ENCODE results near the gene ERVFRD-1.
"Not testable (repeated sequence)": the region's sequence is repeated elsewhere in the genome, so short reads cannot be mapped to it uniquely, and the experiment has no call there.

The ERVFRD-1 gene

DNA sequence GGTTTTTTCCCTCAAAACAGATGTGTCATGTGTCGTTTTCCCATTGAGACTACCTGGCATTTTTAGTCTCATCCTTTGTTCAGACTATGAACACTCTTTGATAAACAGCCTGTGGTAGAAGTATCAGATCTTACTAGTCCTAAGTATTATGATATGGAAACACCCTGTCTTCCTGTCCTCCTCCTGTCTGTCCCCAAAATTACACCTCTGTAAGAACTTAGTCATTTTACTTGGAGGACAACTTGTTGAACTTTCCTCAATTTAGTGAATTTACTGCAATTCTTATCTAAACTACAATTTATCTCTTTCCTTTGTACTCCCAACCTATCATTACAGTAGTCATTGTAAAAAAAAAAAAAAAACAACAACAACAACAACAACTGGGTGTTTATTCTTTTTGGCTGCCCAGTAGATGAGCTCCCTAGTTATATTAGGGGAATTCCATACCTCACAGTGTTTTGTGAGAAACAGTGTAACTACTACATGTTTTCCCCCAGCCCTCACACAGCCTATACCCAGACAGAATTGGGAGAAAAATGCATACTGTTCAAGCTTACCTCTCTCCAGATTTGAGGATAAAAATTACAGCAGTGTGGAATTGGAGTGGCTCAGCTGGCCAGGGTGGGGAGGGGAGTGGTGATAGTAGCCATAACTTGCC is 18.5 kb upstream of the ERVFRD-1 start:
- no peak for DNase-seq (ENCODE audit: low read depth in 2 of 3, low spot score in 2 of 3)

DNA sequence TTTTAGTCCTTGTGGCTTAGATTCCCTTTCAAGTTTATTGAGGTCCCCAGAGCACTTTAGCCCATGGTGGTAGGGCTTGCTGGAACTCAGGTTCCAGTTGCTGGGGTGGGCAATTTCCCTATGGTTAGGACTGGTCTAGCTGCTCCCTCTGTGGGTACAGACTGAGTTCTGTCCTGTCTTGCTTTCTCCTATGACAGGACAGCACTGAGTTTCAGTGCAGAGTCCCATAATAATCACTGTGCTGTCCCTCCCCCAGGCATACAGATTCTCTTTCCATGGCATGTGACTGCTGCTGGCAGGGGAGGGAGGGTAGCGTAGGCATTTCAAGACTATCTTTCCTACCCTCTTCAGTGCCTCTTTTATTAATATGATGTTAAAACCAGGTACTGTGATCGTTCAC is 17.1 kb upstream of the ERVFRD-1 start:
- no peak for DNase-seq (ENCODE audit: low read depth in 2 of 3, low spot score in 2 of 3)

DNA sequence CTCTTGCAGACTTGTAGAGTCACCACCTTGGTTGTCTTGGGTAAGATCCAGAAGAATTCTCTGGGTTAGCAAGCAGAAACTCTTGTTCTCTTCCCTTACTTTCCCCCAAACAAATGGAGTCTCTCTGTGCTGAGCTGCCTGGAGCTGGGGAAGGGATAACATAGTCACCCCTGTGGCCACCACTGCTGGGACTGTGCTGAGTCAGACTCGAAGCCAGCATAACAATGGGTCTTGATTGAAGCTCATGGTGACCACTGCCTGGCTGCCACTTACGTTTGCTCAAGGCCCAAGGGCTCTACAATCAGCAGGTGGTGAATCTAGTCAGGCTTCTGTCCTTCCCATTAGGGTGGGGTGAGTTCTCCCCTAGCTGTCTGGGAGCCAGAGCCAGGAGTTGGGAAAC is 15.4 kb upstream of the ERVFRD-1 start:
- DNase-seq (ENCODE audit: low read depth in 2 of 3, low spot score in 2 of 3) = no peak

DNA sequence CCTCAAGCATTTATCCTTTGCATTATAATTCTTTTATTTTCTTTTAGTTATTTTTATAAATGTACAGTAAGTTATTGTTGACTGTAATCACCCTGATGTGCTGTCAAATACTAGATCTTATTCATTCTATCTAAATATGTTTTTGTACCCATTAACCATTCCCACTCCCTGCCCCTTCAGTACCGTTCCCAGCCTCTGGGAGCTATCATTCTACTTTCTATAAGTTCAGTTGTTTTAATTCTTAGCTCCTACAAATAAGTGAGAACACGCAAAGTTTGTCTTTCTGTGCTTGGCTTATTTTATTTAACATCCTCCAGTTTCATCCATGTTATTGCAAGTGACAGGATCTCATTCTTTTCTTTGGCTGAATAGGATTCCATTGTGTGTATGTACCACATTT is 12.5 kb upstream of the ERVFRD-1 start:
- DNase-seq (ENCODE audit: low read depth in 2 of 3, low spot score in 2 of 3) = no peak

DNA sequence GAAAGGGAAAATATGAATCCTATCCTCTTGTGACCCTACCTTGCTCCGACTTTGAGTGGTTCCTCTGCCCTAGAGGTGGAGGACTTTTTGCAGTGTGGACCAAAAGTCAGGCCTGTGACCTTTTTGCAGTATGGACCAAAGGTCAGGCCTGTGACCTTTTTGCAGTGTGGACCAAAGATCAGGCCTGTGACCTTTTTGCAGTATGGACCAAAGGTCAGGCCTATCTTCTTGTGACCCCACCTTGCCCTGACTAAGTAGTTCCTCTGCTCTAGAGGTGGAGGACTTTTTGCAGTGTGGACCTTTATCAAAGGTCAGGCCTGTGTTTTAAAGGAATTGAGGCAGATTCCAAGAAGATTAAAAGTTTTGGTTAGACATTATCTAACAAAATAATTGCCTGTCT is 10.9 kb upstream of the ERVFRD-1 start:
- no peak for DNase-seq (ENCODE audit: low read depth in 2 of 3, low spot score in 2 of 3)

DNA sequence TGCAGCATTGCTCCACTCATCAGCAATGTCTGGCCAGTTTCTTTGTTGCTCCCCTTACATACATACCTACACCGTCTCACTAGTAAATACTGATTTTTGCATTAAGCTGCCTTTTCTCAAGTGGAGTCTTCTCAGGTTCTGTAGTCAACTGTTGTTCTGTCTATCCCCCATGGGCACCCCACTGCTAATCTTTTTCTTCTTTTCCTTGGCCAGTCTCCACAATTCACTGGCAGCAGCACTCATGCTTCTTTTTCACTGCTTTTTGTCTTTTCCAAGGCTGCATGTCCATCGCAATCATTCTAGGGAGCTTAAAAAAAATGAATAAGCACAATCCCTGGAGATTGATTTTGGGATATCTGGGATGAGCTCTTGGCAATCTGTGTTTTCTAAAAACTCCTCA is 10.3 kb upstream of the ERVFRD-1 start:
- DNase-seq (ENCODE audit: low read depth in 2 of 3, low spot score in 2 of 3) = no peak

DNA sequence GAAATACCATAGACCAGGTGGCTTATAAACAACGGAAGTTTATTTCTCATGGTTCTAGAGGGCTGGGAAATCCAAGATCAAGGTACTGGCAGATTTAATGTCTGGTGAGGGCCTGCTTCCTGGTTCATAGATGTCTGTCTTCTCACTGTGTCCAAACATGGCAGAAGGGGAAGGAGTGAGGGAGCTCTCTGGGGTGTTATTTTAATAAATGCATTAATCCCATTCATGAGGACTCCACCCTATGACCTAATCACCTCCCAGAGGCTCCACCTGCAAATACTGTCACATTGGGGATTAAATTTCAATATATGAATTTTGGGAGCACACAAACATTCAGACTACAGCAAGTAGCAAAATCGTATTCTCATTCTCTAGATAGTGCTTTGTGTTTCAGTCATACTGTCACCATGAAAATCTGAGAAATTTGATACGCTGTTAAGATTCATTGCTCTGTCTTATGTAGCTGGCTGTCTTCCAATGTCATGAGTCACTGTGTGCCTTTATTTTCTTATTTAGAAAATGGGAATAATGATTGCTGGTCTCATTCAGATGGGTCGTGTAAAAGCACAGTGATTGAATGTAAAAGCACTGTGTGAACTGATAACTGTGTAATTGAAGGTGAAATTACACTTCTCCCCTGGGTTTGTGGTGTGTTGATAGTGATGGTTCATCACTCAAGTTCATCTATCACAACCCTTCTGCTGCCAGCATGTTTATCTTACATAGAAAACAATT is 8.9 kb upstream of the ERVFRD-1 start:
- DNase-seq (ENCODE audit: low read depth in 2 of 3, low spot score in 2 of 3) = no peak

DNA sequence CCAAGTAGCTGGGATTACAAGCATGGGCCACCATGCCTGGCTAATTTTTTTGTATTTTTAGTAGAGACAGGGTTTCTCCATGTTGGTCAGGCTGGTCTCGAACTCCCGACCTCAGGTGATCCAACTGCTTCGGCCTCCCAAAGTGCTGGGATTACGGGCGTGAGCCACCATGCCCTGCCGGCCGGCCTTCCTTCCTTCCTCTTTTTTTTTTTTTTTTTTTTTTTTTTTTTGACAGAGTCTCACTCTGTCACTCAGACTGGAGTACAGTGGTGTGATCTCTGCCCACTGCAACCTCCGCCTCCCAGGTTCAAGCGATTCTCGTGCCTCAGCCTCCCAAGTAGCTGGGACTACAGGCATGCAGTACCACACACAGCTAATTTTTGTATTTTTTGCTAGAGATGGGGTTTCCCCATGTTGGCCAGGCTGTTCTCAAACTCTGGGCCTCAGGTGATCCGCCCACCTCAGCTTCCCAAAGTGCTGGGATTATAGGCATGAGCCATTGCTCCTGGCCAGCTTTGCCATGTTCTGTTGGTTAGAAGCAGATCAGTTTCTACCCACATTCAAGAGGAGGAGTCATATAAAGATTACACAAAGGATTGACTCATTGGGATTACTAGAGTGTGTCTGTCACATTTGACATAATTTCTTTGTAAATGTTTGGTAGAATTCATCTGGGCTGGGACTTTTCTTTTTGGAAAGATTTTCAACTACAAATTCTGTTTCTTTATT is 4.4 kb upstream of the ERVFRD-1 start:
- DNase-seq (ENCODE audit: low read depth in 2 of 3, low spot score in 2 of 3) = not testable (repeated sequence)

DNA sequence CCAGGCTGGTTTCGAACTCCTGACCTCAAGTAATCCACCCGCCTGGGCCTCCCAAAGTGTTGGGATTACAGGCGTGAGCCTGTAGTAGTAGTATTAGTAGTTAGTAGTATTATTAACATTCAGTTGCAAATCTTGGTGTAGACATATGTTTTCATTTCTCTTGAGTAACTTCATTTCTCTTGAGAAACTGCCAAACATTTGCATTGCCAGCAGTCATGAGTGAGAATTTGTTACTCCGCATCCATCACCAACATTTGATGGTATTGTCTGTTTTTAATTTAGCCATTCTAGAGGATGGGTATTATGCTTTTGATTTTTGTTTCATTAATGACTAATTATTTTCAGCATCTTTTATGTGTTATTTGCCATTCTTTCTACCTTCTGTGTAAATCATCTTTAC is 1.5 kb upstream of the ERVFRD-1 start:
- no peak for DNase-seq (ENCODE audit: low read depth in 2 of 3, low spot score in 2 of 3)

DNA sequence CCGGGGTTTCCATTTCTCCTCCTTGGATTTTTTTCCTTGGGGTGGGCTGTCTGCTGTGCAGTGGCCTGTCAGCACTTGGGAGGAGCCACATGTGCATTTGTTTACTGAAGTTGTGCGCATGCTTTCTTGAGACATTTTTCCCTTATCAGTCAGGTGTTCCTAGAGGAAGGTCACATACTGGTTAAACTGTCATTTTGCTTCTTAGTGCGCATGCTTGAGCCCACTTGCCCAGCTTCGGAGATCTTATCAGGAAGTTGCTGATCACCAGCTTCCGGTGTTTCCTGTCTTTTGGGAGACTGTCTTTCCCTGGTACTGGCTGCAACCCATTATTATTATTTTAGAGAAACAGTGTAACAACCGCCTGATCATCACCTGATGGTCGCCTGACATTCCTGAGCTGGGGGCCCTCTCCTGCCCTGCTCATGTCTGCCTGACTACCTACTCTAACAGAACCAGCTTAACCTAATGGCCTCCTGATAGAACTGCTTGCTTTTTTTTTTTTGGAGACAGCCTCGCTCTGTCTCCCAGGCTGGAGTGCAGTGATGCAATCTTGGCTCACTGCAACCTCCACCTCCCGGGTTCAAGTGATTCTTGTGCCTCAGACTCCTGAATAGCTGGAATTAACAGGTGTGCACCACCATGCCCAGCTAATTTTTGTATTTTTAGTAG is 378 bp upstream of the ERVFRD-1 start:
- DNase-seq (ENCODE audit: low read depth in 2 of 3, low spot score in 2 of 3) = no peak

DNA sequence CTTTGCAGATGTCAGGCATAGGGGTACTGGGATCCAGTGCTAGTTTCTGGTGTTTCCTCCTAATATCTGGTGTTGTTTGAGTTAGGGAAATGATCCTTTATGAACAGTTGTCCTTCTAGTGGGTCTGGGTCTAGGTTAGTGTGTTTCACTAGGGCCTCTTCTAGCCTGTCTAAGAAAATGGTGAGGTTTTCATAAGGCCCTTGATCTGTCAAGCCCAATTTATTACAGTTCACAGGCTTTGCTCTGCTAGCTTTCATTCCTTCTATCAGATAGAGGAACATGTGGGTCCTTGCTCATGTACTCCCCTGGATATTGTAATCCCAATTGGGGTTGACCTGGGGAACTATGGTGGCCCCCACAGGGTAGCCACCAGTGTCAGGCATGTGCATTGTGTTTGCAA is 2.8 kb downstream of the ERVFRD-1 start:
- DNase-seq (ENCODE audit: low read depth in 2 of 3, low spot score in 2 of 3) = no peak

DNA sequence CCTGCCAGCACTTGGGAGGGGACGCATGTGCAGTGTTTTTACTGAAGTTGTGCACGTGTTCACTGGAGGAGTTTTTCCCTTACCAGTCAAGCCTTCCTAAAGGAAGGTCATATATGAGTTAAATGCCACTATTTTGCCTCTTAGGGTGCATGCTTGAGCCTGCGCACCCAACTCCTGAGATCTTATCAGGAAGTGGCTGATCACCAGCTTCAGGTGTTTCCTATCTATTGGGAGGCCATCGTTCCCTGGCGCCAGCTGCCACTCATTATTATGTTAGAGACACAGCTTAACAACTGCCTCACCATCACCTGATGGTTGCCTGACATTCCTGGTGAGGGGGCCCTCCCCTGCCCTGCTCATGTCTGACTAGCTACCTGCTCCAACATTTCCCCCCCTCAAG is 8.5 kb downstream of the ERVFRD-1 start:
- DNase-seq (ENCODE audit: low read depth in 2 of 3, low spot score in 2 of 3) = no peak

DNA sequence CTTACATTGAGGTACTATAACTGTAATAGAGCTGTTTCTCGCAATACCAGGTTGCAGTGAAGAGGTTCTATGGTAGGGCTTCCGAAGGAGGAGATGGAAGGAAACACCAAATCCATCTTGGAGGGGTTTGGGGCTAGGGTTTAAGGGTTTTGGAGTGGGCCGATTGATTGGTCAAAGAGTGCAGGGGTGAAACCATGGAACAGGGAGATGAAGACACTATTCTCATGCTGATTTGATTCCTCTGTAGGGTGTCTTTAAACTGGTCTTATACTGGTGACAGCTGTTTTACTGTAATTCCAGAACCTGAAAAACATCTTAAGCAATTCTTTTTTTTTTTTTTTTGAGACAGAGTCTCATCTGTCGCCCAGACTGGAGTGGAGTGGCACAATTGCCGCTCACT is 10.1 kb downstream of the ERVFRD-1 start:
- no peak for DNase-seq (ENCODE audit: low read depth in 2 of 3, low spot score in 2 of 3)

DNA sequence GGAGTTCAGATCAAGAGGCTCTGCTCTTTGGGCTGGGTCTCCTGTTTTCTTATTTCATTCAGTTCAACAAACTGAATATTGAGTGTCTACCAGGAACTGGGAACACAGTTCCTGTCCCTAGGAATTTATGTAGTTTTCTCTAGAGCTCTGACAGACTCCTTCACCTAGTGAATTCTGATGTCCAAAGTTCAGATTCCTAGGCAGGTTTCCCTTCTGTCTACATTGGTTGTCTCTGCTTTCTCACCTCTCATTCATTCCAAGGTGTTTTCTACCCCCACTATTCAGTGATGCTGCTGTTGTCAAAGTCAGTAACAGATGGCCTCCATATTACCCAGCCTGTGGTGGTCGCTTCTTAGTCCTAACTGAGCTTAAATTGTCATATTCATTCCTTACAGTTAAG is 13.5 kb downstream of the ERVFRD-1 start:
- no peak for DNase-seq (ENCODE audit: low read depth in 2 of 3, low spot score in 2 of 3)

DNA sequence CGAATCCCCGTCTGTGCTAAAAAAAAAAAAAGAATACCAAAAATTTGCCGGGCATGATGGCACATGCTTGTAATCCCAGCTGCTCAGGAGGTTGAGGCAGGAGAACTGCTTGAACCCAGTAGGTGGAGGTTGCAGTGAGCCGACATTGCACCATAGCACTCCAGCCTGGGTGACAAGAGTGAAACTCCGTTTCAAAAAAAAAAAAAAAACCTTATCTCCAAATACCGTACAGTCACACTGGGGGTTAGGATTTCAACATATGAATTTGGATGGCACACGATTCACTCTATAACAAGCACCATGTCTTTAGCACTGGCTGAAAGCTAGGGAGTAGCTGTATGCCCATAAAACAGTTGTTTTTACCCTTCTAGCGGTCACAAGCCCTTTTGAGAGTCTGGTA is 14.0 kb downstream of the ERVFRD-1 start:
- DNase-seq (ENCODE audit: low read depth in 2 of 3, low spot score in 2 of 3) = no peak

DNA sequence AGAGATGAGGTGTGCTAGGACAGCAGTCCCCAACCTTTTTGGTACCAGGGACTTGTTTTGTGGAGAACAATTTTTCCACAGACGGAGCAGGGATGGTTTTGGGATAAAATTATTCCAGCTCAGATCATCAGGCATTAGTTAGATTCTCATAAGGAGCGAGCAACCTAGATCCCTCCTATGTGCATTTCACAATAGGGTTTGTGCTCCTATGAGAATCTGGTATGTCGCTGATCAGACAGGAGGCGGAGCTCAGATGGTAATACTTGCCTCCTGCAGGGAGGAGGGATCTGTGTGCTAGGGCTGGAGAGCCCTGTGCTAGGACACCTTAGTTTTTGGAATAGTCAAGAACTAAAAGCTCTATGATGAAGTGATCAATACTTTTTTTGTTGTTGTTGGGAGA is 15.4 kb downstream of the ERVFRD-1 start:
- no peak for DNase-seq (ENCODE audit: low read depth in 2 of 3, low spot score in 2 of 3)

DNA sequence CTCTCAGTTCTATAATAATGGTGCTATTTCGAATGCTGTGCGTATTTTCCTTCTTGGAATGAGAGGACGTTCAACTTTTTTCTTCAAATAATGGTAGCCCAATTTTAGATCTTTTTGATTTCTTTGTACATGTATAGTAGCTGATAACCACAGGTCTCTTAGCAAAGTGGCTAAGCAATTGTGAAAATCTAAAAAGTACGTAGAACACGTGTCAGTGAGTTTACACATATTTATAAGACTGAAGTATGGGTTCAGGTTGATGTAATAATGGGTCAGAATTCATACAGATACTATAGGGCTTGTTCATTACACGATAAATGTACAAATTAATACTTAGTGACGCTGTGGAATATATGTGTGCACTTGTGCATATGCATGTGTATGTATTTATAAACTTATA is 16.6 kb downstream of the ERVFRD-1 start:
- DNase-seq (ENCODE audit: low read depth in 2 of 3, low spot score in 2 of 3) = no peak

DNA sequence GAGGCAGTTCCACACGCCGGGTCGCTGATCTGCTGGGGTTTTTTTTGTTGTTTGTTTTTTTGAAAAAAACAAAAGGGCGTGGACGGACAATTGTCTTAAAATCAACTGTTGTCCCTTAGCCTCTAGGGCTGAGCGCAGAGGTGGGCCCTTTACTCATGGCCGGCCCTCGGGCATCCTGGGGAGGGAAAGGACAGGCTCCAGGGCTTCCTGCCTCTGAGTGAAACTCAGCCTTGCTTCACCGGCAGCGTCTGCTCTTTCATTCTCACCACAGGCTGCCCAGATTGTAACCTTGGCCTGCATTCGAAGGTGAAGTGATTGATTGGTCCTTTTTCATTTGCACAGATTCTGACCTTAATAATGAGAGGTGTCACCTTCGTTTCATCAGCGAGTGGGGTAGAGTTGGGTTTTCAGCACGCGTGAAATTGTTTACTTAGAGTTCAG is 17.1 kb downstream of the ERVFRD-1 start:
- peak; percentile 20 to 35 (median 28) for DNase-seq (ENCODE audit: low read depth in 2 of 3, low spot score in 2 of 3)

DNA sequence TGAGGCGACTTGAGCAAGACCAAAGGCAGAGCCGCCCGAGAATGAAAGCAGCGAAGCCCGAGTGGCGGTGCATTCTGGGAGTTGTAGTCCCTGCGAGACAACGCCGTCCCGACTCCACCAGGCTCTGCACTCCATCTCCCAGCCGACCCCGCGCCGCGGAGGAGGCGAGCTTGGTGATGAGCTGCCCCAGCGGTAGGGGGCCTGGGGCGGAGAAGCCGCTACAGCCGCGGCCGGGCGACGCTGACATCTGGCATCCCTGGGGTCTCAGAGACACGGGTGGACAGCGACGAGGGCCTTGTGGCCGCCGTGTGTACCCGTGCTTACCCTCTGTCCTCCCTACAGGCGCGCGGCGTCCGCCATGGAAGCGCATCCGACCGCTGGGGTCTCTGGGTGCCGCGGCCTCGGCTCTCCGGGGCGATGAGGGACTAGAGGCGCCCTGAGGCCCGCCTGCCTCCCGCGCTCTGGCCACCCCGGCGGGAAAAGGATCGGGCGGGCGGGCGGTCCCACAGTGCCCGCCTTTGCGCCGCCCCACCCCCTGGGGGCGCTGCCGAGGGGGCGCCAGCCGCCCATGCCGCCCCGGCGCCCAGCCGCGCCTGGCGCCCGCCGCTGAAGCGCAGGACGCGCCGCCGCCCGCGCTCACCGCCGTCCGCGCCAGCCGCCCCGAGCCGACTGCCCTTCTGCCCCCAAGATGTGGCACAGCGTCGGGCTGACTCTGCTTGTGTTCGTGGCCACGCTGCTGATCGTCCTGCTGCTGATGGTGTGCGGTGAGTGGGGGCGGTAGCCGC is 17.7 kb downstream of the ERVFRD-1 start, which contains the start of gene SMIM13:
SMIM13 (plus strand) TSS at position 209 of the 785 bp plus-strand sequence; CDS start at position 689, 480 bp downstream.
- DNase-seq (ENCODE audit: low read depth in 2 of 3, low spot score in 2 of 3) = peak; percentile 83 to 88 (median 86)

DNA sequence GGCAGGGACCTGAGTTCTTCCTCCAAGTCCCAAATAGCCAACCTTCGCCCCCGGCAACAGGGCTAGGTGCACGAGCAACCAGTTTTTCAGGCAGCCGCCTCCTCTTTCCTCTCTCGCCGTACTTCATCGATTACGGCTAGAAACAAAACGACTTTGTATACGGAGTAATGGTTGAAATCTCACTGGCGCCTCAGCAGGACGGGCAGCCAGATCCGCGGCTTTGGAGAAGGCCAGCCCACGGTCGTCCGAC is 18.2 kb downstream of the ERVFRD-1 start:
- no peak for DNase-seq (ENCODE audit: low read depth in 2 of 3, low spot score in 2 of 3)
